Endothelial cell of umbilical vein (primary cell): Measurements from ENCODE around the gene TBC1D7. TPM values are rescaled to one million over a fixed set of nuclear protein-coding genes. Genes with fewer than 3 reads are reported as not detected.

Experiments
- BruUV-seq: library from RNA; stranded (reverse); fragments of 400-500 nt; replicated peaks from 2 replicates; lab custom pipeline; 2021; lab: Mats Ljungman, UMichigan
- CTCF ChIA-PET: fragments of 300-600, 350-600 bp; sonication (Branson Sonifier 250); formaldehyde crosslinking; loops from one replicate; lab custom pipeline; 2021; ENCODE audit warnings: antibody characterized with exemption, inconsistent platforms; lab: Charles Lee
- POLR2A ChIA-PET: fragments of 300-600, 350-600 bp; sonication (Branson Sonifier 250); formaldehyde crosslinking; loops from one replicate; lab custom pipeline; 2021; ENCODE audit warnings: antibody characterized with exemption, inconsistent platforms; lab: Charles Lee
- DNase-seq: peaks from one replicate; pipeline ENCODE4 v3.0.0-alpha.2; 2011; ENCODE audit warnings: low read depth, low spot score
- FAIRE-seq: peaks from 2 replicates; lab custom pipeline; 2011; peaks lifted over from hg19 to GRCh38; lab: Jason Lieb, UNC
- H2AFZ ChIP-seq: 2 replicates; pipeline ENCODE4 v1.6.0; 2012; ENCODE audit warnings: low read depth, low read length, control low read depth, inconsistent platforms
- H3K27ac ChIP-seq: 2 replicates; pipeline ENCODE4 v1.5.1; 2011; ENCODE audit warnings: low read depth, mild to moderate bottlenecking, control low read depth, low read length, moderate library complexity; ENCODE audit not compliant: insufficient read depth
- H3K27me3 ChIP-seq, 2 experiments: 2 replicates each; pipeline versions ENCODE4 v1.6.0 to v1.6.1; 2011; ENCODE audit warnings: low read length in 2 of 2, mixed read lengths in 1 of 2; ENCODE audit not compliant: control insufficient read depth in 2 of 2, insufficient read depth in 2 of 2
- H3K36me3 ChIP-seq, 2 experiments: 2 replicates in 1 of 2; 3 replicates in 1 of 2; pipeline ENCODE4 v1.5.1; 2011; ENCODE audit warnings: low read length in 2 of 2, mild to moderate bottlenecking in 1 of 2, moderate library complexity in 1 of 2; ENCODE audit not compliant: control insufficient read depth in 2 of 2, insufficient read depth in 2 of 2; ENCODE audit errors: extremely low read depth in 1 of 2
- H3K4me1 ChIP-seq: 3 replicates; pipeline ENCODE4 v1.5.1; 2011; ENCODE audit warnings: mild to moderate bottlenecking, low read length; ENCODE audit not compliant: control insufficient read depth, insufficient read depth; ENCODE audit errors: extremely low read depth
- H3K4me2 ChIP-seq: 2 replicates; pipeline ENCODE4 v1.6.1; 2011; ENCODE audit warnings: low read length, control low read depth, mixed read lengths; ENCODE audit not compliant: insufficient read depth
- H3K4me3 ChIP-seq, 3 experiments: fragments of 200-600 bp in 1 of 3; sonication (generic), shearing (Covaris generic) in 1 of 3; replicated peaks in 1 of 3; 2 replicates each; pipeline ENCODE4 v1.5.1; 2011 to 2016; ENCODE audit warnings: control low read depth in 3 of 3, low read length in 3 of 3, mild to moderate bottlenecking in 2 of 3, inconsistent platforms in 1 of 3, low read depth in 1 of 3, moderate library complexity in 1 of 3; ENCODE audit not compliant: insufficient read depth in 1 of 3
- H3K79me2 ChIP-seq: 2 replicates; pipeline ENCODE4 v1.6.0; 2012; ENCODE audit warnings: low read length, inconsistent platforms; ENCODE audit not compliant: control insufficient read depth, insufficient read depth
- H3K9ac ChIP-seq: replicated peaks from 2 replicates; pipeline ENCODE3; 2011; ENCODE audit warnings: low read length, control low read depth; ENCODE audit not compliant: insufficient read depth; ENCODE audit errors: extremely low read depth
- H3K9me1 ChIP-seq: replicated peaks from 3 replicates; pipeline ENCODE4 v1.6.0; 2011; ENCODE audit warnings: mild to moderate bottlenecking, low read length; ENCODE audit not compliant: control insufficient read depth, insufficient read depth; ENCODE audit errors: extremely low read depth
- H3K9me3 ChIP-seq: replicated peaks from 2 replicates; pipeline ENCODE4 v1.5.1; 2012; ENCODE audit warnings: low read length, inconsistent platforms; ENCODE audit not compliant: control insufficient read depth, insufficient read depth
- H4K20me1 ChIP-seq: replicated peaks from 2 replicates; pipeline ENCODE3; 2011; ENCODE audit warnings: mild to moderate bottlenecking, low read length; ENCODE audit not compliant: control insufficient read depth, insufficient read depth; ENCODE audit errors: extremely low read depth
- EZH2 ChIP-seq: IDR thresholded peaks from 2 replicates; pipeline ENCODE4 v1.6.1; 2012; ENCODE audit warnings: borderline replicate concordance, low read depth, mild to moderate bottlenecking, moderate library complexity, low read length, inconsistent platforms; ENCODE audit not compliant: severe bottlenecking
- FOS ChIP-seq: IDR thresholded peaks from 2 replicates; pipeline ENCODE4 v1.6.1; 2011; ENCODE audit warnings: mild to moderate bottlenecking, low read length, moderate library complexity, borderline replicate concordance; ENCODE audit not compliant: insufficient read depth
- GATA2 ChIP-seq: IDR thresholded peaks from 2 replicates; pipeline ENCODE4 v1.7.0; 2011; ENCODE audit warnings: low read depth, mild to moderate bottlenecking, moderate library complexity, mixed read lengths, low read length; ENCODE audit not compliant: insufficient read length, insufficient read depth
- JUN ChIP-seq: IDR thresholded peaks from 2 replicates; pipeline ENCODE4 v1.6.1; 2011; ENCODE audit warnings: borderline replicate concordance, low read depth; ENCODE audit not compliant: insufficient read length, insufficient read depth
- MYC ChIP-seq: IDR thresholded peaks from one replicate; pipeline ENCODE4 v1.6.1; 2011; ENCODE audit warnings: mild to moderate bottlenecking, low read depth, low read length
- POLR2A ChIP-seq: IDR thresholded peaks from 2 replicates; pipeline ENCODE4 v1.6.1; 2012; ENCODE audit warnings: low read depth, mild to moderate bottlenecking, control low read depth, low read length
- POLR2AphosphoS5 ChIP-seq: IDR thresholded peaks from 2 replicates; pipeline ENCODE4 v1.6.1; 2012; ENCODE audit warnings: low read depth, mild to moderate bottlenecking, control low read depth, low read length, moderate library complexity; ENCODE audit not compliant: insufficient read depth
- dilution Hi-C: fragments of 300-500 bp; cut with MboI; formaldehyde crosslinking; loops from one replicate; pipeline ENCODE4 v1.15.0; 2019; ENCODE audit warnings: low sequenced_read_pairs; ENCODE audit not compliant: extremely low pct_ligation_motif_present
- intact Hi-C: fragments of 100-400 bp; cut with micrococcal nuclease; formaldehyde crosslinking; loops from one replicate; pipeline ENCODE4 v1.10.0; 2022
- polyA plus RNA-seq, 4 experiments: library from polyadenylated mRNA; depleted of rRNA in 3 of 4; stranded (reverse) in 3 of 4; unstranded in 1 of 4; fragments of >200 nt; gene quantifications; 2 replicates each; pipeline versions ENCODE4 v1.2.1 to v1.2.3, GENCODE V29; 2011 to 2012; ENCODE audit warnings: missing spikeins in 1 of 4
- total RNA-seq: library from RNA; stranded (reverse); gene quantifications from 2 replicates; pipeline ENCODE4 v1.2.3, GENCODE V29; 2021
- TF ChIP-seq, protein P1 (sequence below), 2 donors: IDR thresholded peaks; 1 replicate in 1 of 2; 2 replicates in 1 of 2; pipeline ENCODE4 v1.5.1; 2011; ENCODE audit warnings: low read length in 2 of 2, mild to moderate bottlenecking in 2 of 2, moderate library complexity in 2 of 2, control low read depth in 1 of 2, inconsistent platforms in 1 of 2, low read depth in 1 of 2; ENCODE audit not compliant: insufficient read depth in 1 of 2; ENCODE audit errors: extremely low read depth in 1 of 2
- TF ChIP-seq, protein P2 (sequence below): IDR thresholded peaks from 2 replicates; pipeline ENCODE4 v1.6.1; 2011; ENCODE audit not compliant: insufficient read depth, insufficient read length

The TBC1D7 gene
- total and polyA plus RNA-seq, 2 donors (not counting 3 experiments of a cell fraction or from before 2014, with no cell fraction given) = 26.6 to 28.1 TPM

DNA sequence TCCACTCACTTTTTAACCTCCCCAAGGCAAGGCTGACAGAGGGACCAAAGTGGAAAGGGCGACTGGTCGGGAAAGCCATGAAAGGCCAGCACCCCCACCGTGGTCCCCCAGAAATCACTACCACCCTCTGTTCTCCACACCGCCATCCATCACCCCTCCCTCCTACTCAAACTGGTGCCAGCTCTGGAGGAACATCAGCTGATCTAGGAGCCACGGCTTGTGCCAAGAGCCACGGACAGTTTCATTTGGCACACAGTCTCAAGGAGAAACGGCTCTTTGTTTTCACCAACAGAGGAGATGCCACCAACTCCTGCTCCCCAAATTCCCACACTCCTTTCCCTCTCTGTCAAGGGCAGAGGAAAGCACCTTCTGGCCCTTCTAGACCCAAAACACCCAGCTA, 26.0 kb downstream of the TBC1D7 start:
- ChIA-PET CTCF (interaction anchor here (0.7 to 3.5 kb wide), 10 partner anchors 10 to 391 kb away, joined by 3 to 23 read pairs (median 5); partner anchors contain the start of genes GFOD1, NOL7, SIRT5 and TBC1D7), POLR2A (interaction anchor here (1.0 kb wide), 2 partner anchors 26 to 272 kb away, joined by 3 to 5 read pairs; partner anchors contain the start of genes SIRT5 and TBC1D7)
- Histone ChIP-seq H3K9ac (peak overlapping the region; percentile 54), H3K4me2 (no peak overlapping the region), H3K9me1 (no peaks in the 10 kb centered on the region), H3K4me3 (no peak overlapping the region), H4K20me1 (no peaks in the 10 kb centered on the region), H3K36me3 (peaks cover 0 to 6% of the 10 kb centered on the region in 2 experiments), H3K4me1 (peaks cover 30% of the 10 kb centered on the region), H3K27me3 (no peaks in the 10 kb centered on the region), H2AFZ (no peak overlapping the region), H3K27ac (peak overlapping the region; percentile 86), H3K79me2 (no peaks in the 10 kb centered on the region), H3K9me3 (no peaks in the 10 kb centered on the region)
- DNase-seq (no peak), FAIRE-seq (no peak)
- BruUV-seq = TSS peak; percentile 32
- dilution Hi-C loops (no loop called here), intact Hi-C loops (loop anchor here (1.0 to 10.0 kb wide), 6 partner anchors 225 to 667 kb away; partner anchors contain the start of genes NOL7 and RANBP9)
- no peak for TF ChIP-seq GATA2
- no peak for TF ChIP-seq FOS
- TF ChIP-seq, protein P1, sequence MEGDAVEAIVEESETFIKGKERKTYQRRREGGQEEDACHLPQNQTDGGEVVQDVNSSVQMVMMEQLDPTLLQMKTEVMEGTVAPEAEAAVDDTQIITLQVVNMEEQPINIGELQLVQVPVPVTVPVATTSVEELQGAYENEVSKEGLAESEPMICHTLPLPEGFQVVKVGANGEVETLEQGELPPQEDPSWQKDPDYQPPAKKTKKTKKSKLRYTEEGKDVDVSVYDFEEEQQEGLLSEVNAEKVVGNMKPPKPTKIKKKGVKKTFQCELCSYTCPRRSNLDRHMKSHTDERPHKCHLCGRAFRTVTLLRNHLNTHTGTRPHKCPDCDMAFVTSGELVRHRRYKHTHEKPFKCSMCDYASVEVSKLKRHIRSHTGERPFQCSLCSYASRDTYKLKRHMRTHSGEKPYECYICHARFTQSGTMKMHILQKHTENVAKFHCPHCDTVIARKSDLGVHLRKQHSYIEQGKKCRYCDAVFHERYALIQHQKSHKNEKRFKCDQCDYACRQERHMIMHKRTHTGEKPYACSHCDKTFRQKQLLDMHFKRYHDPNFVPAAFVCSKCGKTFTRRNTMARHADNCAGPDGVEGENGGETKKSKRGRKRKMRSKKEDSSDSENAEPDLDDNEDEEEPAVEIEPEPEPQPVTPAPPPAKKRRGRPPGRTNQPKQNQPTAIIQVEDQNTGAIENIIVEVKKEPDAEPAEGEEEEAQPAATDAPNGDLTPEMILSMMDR (IDR thresholded peaks at IDR 0.05; ENCODE audit: extremely low read depth in 1 of 2, insufficient read depth in 1 of 2, low read depth in 1 of 2, low read length in 2 of 2) = no peak
- TF ChIP-seq POLR2A = no peak
- TF ChIP-seq EZH2 = no peak
- TF ChIP-seq, protein P2, sequence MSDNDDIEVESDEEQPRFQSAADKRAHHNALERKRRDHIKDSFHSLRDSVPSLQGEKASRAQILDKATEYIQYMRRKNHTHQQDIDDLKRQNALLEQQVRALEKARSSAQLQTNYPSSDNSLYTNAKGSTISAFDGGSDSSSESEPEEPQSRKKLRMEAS = no peak
- no peak for TF ChIP-seq JUN
- no peak for TF ChIP-seq POLR2AphosphoS5
- no peak for TF ChIP-seq MYC
